Measurements from ENCODE around the gene CAMTA1.

The CAMTA1 gene

GRCh38 chr1:6904476-6905170 is 119.4 kb downstream of the CAMTA1 start:
- no peaks in the 10 kb centered on the region for H3K9me3 ChIP-seq (ENCODE audit: control insufficient read depth, insufficient read depth, low read depth, low read length)
- H3K4me1 ChIP-seq (ENCODE audit: control insufficient read depth, insufficient read depth, low read length) = no peaks in the 10 kb centered on the region
- no peaks in the 10 kb centered on the region for H3K36me3 ChIP-seq (ENCODE audit: control insufficient read depth in 2 of 2, insufficient read depth in 1 of 2, low read length in 2 of 2)
- TF ChIP-seq, protein P1, sequence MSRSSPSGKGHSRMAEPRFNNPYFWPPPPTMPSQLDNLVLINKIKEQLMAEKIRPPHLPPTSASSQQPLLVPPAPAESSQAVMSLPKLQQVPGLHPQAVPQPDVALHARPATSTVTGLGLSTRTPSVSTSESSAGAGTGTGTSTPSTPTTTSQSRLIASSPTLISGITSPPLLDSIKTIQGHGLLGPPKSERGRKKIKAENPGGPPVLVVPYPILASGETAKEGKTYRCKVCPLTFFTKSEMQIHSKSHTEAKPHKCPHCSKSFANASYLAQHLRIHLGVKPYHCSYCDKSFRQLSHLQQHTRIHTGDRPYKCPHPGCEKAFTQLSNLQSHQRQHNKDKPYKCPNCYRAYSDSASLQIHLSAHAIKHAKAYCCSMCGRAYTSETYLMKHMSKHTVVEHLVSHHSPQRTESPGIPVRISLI (tag by site-specific recombination; IDR thresholded peaks at IDR 0.05) = peak; percentile 69
- no peak for TF ChIP-seq ZNF670 (tag by site-specific recombination; IDR thresholded peaks at IDR 0.05; ENCODE audit: low read depth)
- CTCF ChIA-PET = interaction anchor here (0.6 to 3.0 kb wide), 3 partner anchors 14 to 914 kb away, joined by 3 to 16 read pairs (median 5); no protein-coding TSS in a partner anchor
- H3K27ac ChIP-seq (ENCODE audit: extremely low read depth, low read depth, low read length) = no peak overlapping the region
- no peak overlapping the region for H3K4me3 ChIP-seq (ENCODE audit: low read depth, low read length)
- POLR2A ChIA-PET = interaction anchor here (0.7 kb wide), 1 partner anchor 112 kb away, joined by 7 read pairs; no protein-coding TSS in a partner anchor

DNA sequence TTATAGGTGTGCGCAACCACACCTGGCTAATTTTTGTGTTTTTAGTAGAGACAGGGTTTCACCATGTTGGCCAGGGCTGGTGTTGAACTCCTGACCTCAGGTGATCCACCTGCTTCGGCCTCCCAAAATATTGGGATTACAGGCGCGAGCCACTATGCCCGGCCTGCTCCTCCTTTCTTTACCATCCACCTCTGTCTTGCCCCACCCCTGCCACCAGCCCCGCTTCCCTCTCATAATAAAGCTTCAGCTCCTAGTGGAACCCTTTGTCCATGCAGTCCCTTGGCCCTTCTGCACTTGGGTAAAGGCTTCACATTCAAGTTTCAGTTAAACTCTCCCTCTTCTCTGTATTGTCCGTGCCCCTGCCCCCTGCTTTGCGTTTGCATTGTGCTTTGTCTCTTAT is 120.1 kb downstream of the CAMTA1 start:
- Histone ChIP-seq H3K4me3 (ENCODE audit: low read depth, low read length) (no peak overlapping the region), H3K4me1 (ENCODE audit: control insufficient read depth, insufficient read depth, low read length) (no peaks in the 10 kb centered on the region), H3K36me3 (ENCODE audit: control insufficient read depth in 2 of 2, insufficient read depth in 1 of 2, low read length in 2 of 2) (no peaks in the 10 kb centered on the region), H3K9me3 (ENCODE audit: control insufficient read depth, insufficient read depth, low read depth, low read length) (no peaks in the 10 kb centered on the region), H3K27ac (ENCODE audit: extremely low read depth, low read depth, low read length) (no peak overlapping the region)
- no peak for TF ChIP-seq ZNF433 (tag by site-specific recombination; IDR thresholded peaks at IDR 0.05; ENCODE audit: low read depth)
- no peak for TF ChIP-seq ZNF488 (tag by site-specific recombination; IDR thresholded peaks at IDR 0.05)
- TF ChIP-seq ZIC2 (tag by site-specific recombination; IDR thresholded peaks at IDR 0.05) = no peak
- TF ChIP-seq ZNF302 (tag by site-specific recombination; IDR thresholded peaks at IDR 0.05; ENCODE audit: low read depth) = no peak
- no peak for TF ChIP-seq ZNF544 (tag by site-specific recombination; IDR thresholded peaks at IDR 0.05)
- TF ChIP-seq ZNF626 (tag by site-specific recombination; IDR thresholded peaks at IDR 0.05) = no peak
- TF ChIP-seq, protein P2, sequence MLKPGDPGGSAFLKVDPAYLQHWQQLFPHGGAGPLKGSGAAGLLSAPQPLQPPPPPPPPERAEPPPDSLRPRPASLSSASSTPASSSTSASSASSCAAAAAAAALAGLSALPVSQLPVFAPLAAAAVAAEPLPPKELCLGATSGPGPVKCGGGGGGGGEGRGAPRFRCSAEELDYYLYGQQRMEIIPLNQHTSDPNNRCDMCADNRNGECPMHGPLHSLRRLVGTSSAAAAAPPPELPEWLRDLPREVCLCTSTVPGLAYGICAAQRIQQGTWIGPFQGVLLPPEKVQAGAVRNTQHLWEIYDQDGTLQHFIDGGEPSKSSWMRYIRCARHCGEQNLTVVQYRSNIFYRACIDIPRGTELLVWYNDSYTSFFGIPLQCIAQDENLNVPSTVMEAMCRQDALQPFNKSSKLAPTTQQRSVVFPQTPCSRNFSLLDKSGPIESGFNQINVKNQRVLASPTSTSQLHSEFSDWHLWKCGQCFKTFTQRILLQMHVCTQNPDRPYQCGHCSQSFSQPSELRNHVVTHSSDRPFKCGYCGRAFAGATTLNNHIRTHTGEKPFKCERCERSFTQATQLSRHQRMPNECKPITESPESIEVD (tag by site-specific recombination; IDR thresholded peaks at IDR 0.05) = no peak
- TF ChIP-seq ZNF843 (tag by site-specific recombination; IDR thresholded peaks at IDR 0.05) = no peak
- ChIA-PET POLR2A (no interaction called here), CTCF (interaction anchor here (1.2 kb wide), 1 partner anchor 15 kb away, joined by 4 read pairs; no protein-coding TSS in a partner anchor)

DNA sequence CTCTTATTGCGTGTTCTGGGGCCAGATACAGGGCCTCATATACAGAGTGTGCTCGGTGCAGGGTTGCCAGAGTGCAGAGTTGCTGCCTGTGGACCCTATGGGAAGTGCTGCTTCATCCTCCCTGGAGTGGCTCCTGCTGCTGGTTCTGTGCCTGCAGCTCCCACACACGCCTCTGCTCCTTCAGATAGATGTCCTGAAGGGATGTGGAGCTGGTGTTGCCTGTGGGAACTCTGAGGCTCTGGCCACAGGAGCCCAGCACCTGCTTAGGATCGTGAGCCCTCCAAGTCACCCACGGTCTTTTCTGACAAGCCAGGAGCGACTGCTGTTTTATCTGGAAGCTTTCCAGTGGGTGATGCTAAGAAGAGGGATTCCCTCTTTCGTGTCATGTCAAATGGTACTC is 120.5 kb downstream of the CAMTA1 start:
- Histone ChIP-seq H3K27ac (ENCODE audit: extremely low read depth, low read depth, low read length) (no peak overlapping the region), H3K4me3 (ENCODE audit: low read depth, low read length) (no peak overlapping the region), H3K36me3 (ENCODE audit: control insufficient read depth in 2 of 2, insufficient read depth in 1 of 2, low read length in 2 of 2) (no peaks in the 10 kb centered on the region), H3K9me3 (ENCODE audit: control insufficient read depth, insufficient read depth, low read depth, low read length) (no peaks in the 10 kb centered on the region), H3K4me1 (ENCODE audit: control insufficient read depth, insufficient read depth, low read length) (no peaks in the 10 kb centered on the region)
- ChIA-PET CTCF (interaction anchor here (1.2 kb wide), 1 partner anchor 15 kb away, joined by 4 read pairs; no protein-coding TSS in a partner anchor), POLR2A (no interaction called here)
- TF ChIP-seq ZNF433 (tag by site-specific recombination; IDR thresholded peaks at IDR 0.05; ENCODE audit: low read depth) = no peak
- TF ChIP-seq ZFHX2 (tag by site-specific recombination; conservative IDR thresholded peaks at IDR 0.05) = peak; percentile 53
- TF ChIP-seq ZNF140 (tag by site-specific recombination; IDR thresholded peaks at IDR 0.05) = no peak
- TF ChIP-seq ZNF654 (tag by site-specific recombination; IDR thresholded peaks at IDR 0.05; ENCODE audit: low read depth) = no peak
- TF ChIP-seq ZNF184 (tag by site-specific recombination; IDR thresholded peaks at IDR 0.05) = no peak
- TF ChIP-seq FEZF1 (tag by site-specific recombination; IDR thresholded peaks at IDR 0.05) = no peak
- no peak for TF ChIP-seq ZNF837 (tag by site-specific recombination; IDR thresholded peaks at IDR 0.05)
- peak; percentile 64 for TF ChIP-seq EGR2 (tag by site-specific recombination; IDR thresholded peaks at IDR 0.05; ENCODE audit: low read depth)
- peak; percentile 76 for TF ChIP-seq ZNF10 (tag by site-specific recombination; IDR thresholded peaks at IDR 0.05)
- TF ChIP-seq GFI1B (tag by site-specific recombination; IDR thresholded peaks at IDR 0.05) = no peak
- TF ChIP-seq ZBTB17 (tag by site-specific recombination; IDR thresholded peaks at IDR 0.05) = no peak
- TF ChIP-seq ZNF223 (tag by site-specific recombination; IDR thresholded peaks at IDR 0.05) = no peak

Measured in HEK293 (cell line).